Stimulated activated CD4-positive, alpha-beta T cell treated with anti-CD3 and anti-CD28 coated beads, TNF-alpha, amount 100 ng/mL, for 4 hours (primary cell): ENCODE data around the gene SDC3.

Source experiments
- DNase-seq, 3 experiments: peaks; one replicate each; pipeline ENCODE4 v3.0.0-alpha.2; 2020; ENCODE audit warnings: low read depth in 3 of 3

SDC3 gene

DNA sequence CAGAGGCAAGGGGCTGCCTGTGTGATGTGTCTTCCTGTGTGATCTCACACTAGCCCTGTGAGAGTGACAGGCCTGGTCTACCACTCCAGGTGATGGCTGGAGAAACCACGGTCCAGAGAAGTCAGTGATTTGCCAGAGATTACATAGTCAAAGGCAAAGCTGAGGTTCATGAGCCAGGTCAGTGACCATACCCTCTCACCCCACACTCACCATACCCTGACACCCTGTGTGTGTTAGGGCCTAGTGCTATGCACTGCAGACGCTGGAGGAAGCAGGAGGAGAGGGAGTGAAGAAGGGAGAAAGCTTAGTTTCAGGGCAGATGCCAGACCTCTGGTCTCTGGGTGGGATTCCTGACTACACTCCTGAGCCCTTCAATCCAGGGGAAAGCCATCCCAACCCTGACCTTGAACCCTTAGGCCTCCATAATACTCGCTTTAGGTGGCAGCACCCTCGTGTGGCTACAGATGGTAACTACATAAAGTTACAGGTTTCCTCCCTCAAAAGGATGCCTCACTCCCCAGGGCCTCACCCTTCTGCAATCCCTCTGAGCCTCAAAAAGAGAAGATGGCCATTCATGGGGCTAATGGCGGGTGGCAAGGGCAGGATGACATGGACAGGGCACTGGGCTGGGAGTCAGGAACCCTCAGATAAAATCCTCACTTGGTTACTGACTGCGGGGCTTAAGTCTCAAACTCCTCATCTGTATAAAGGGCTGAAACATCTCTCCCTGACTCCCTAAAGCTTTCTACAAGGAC is 20.8 kb upstream of the SDC3 start:
- no peak for DNase-seq

DNA sequence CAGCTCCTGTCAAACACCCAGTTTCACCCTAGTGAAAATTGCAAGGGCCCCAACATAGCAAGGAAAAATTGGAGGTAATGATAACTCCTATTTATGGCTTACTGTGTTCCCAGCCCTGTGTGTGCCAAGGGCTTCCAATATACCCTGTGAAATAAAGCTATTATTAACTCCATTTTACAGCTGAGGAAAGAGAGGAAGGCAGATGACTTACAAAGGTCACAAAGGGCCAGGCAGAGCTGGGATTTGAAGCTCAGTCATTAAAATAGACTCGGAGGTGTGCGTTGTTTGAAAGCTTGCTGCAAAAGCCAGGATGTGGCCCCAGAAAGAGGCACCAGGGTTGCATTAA is 20.2 kb upstream of the SDC3 start:
- DNase-seq, result no peak

DNA sequence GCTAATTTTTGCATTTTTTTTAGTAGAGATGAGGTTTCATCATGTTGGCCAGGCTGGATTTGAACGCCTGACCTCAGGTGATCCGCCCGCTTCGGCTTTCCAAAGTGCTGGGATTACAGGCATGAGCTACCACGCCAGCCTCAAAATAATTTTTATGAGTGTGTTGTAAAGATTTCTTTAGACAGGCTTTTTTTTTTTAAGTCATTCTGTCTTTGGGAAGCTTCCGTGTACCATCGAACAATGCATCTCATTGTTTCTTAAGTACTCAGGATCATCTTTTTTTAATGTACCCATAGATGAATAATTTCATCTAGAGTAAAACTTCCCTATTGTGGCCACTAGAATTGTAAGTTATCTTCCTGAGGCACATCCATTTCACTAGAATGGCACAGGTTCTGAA is 19.6 kb upstream of the SDC3 start:
- DNase-seq, result no peak

DNA sequence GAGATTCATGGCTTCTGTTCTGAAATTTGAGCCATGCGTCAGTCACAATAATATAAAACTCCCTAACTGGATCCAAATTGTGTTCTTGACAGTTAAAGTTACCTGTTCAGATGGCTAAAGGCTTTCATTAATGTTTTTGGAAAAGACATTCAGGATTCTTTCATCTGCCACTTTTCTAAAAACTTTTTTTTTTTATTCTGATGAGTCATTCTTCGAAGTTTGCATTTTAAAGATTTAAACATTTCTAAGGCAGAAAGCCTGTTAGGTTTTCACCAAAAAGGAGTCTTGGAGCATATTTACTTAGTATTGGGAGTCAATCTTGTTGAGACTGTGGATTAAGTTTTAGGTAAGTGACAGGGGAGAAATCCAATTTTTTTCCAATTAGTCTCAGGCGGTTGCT is 18.9 kb upstream of the SDC3 start:
- DNase-seq, result no peak

DNA sequence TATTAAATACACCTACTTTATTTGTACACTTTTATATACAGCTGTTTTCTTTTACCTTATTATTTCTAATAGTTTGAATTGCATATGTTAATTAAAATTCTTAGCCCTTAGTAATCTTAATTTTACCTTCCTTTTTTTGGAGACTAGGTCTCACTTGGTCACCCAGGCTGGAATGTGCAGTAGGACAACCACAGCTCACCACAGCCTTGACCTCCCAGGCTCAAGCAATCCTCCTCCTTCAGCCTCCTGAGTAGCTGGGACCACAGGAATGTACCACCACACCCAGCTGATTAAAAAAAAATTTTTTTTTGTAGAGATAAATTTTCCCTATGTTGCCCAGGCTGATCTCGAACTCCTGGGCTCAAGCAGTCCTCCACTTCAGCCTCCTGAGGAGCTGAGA is 15.0 kb upstream of the SDC3 start:
- no peak for DNase-seq

- DNase-seq, result no peak
These were observed 12.3 kb upstream of the SDC3 start for GRCh38 chr1:30920827-30921226.

GRCh38 chr1:30919025-30919881 is 10.7 kb upstream of the SDC3 start:
- DNase-seq, result no peak

DNA sequence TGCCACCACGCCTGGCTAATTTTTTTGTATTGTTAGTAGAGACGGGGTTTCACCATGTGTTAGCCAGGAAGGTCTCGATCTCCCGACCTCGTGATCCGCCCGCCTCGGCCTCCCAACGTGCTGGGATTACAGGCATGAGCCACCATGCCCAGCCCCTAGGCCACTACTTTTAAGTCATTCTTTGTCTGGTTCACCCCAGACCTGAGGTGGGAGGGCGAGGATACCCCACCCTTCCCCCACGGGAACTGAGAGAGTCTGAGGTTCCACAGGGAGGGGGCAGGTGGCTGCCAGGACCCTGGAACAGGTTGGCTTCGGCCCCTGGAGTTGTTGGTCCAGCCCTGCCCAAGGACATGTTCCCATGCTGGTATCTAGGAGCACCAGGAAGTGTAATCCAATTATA is 7.7 kb upstream of the SDC3 start:
- DNase-seq, result no peak

GRCh38 chr1:30915491-30916230 is 7.1 kb upstream of the SDC3 start:
- no peak for DNase-seq

GRCh38 chr1:30914931-30915330 is 6.4 kb upstream of the SDC3 start:
- no peak for DNase-seq

DNA sequence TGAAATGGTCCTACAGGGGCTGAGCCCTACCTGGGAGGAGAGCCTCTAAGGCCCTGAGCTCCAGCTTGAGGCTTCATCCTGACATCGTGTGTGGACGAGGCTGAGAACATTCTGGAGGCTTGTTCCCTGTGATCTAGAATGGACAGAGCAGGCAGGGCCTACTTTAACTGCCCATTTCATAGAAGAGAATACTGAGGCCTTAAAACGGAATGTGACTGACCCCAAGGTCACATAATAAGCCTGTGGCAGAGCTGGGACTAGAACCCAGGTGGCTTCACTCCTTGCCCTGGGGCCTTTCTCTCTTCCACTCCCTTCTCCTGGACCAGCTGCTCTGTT is 6.0 kb upstream of the SDC3 start:
- no peak for DNase-seq

DNA sequence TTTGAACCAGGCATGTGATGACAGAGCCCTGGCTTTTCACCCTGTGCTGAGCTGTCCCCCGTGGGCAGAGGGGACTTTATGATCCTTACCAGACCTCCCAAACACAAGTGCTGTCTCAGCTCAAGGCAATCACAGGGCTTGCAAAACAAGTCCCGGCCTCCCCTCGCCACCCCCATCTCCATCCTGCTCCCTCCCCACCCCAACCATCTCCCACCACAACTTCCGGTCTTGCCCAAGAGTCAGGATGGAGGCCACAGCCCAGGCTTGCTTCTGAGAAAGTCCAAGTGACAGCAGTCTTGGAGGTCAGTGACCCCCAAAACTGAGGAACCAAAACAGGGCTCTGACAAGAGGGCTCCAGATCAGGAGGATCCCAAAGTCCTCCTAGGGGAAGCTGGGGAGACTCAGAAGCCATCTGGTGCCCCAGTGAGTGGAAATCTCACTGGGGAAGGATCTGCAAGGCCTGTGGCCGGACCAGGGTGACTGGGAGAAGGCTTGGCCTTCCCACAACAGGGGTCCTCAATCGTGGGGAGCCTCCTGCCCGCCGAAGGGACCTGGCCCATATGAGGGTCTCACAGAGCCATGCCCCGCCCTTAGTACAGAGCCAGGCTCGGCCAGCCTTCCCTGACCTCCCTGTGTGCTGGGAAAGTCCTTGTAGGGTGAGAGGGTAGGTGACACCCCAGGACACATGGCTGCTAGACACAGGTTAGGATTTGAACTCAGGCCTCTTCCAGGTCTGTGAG is 4.5 kb upstream of the SDC3 start:
- DNase-seq, result no peak

GRCh38 chr1:30912224-30912623 is 3.7 kb upstream of the SDC3 start:
- no peak for DNase-seq

DNA sequence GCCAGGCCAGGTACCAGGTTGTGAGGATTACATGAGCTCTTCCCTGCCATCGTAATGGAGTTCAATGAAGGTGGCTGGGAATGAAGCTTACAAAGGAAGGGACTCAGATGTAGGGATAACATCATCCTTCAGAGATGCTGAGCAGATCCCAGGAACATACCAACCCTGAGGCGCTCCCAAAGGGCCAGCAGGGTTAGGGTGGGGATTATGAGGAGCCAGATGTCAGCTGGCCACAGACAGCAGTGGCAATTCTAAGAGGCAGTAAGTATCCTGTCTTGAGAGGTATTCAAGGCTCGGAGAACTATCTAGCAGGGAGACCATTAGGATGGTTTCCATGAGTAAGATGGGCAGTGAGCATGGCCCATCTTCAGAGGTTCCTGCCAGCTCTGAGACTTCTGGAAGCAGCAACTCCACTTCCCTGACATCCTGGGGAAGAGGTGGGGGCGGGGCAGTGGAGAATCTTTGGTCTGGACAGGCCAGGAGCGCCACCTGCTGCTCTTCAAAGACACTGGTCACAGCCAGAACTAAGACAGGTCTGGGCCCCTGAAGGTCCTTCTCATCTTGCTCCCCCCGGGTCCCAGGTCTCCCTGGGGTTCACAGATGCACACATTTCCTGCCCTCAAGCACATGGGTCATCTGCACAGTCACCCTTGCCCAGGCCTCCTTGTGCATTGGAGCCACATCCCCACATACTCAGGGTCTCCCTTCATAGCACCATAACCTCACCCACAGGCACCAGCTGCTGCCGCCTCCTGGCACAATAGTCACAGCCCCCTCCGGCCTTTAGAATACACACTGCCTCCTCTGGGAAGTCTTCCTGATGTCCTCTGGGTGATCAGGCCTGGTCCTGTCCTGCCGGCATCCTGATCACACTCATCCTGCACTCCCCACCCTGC is 2.7 kb upstream of the SDC3 start:
- peak in 1 of 3 experiments; percentile 15 for DNase-seq

GRCh38 chr1:30909365-30910068 is 959 bp upstream of the SDC3 start:
- DNase-seq, result no peak

DNA sequence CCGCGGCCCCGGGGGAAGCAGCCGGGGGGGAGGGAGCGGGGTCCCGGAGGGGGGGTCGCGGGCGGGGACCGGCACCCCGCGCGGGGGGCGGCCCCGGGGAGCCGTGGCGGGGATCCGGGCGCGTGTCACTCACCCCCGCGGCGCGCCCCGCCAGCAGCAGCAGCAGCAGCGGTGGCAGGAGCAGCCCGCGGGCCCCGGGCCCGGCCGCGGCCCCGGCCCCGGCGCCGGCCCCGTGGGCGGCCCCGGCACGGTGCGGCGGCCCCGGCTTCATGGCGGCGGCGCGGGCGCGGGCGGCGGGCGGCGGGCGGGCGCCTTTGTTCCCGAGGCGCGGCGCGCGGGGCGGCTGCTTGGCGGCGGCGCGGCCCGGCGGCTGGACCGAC is 252 bp downstream of the SDC3 start:
- no peak for DNase-seq

DNA sequence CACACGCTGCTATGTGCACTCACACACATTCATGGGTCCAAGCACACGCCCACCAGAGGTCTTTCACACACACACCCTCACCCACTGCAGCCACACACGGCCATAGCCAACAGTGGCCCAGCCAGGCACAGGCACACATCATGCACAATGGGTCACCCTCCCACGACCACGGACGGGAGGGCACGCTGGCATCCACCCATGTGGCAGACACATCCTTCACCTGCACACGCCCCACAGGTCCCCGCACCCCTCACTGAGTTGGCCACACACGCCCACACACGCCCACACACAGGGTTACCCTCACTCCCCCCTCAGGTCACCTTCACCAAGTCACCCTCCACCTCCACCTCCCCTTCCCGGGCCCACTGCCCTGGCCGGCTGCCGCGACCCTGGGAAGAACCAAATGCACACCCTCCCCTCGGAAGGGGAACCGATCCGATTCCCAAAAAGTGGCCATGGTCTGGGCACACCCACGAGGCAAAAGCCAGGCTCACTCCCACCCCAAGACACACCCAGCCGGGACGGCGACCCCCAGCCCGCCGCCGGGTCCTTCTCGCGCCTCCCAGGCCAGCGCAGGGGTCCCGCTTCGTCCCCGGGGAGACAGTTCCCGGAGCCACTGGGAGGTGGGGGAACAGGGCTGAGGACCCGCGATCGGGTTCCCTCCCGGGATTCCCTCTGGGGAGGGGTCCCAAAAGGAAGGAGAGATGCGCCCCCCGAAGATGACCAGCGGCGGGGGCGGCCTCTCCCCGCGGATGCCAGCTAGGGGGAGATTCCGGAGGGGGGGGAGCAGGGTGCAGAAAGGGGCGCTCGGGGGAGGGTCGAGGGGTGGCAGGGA is 860 bp downstream of the SDC3 start:
- DNase-seq, result no peak

DNA sequence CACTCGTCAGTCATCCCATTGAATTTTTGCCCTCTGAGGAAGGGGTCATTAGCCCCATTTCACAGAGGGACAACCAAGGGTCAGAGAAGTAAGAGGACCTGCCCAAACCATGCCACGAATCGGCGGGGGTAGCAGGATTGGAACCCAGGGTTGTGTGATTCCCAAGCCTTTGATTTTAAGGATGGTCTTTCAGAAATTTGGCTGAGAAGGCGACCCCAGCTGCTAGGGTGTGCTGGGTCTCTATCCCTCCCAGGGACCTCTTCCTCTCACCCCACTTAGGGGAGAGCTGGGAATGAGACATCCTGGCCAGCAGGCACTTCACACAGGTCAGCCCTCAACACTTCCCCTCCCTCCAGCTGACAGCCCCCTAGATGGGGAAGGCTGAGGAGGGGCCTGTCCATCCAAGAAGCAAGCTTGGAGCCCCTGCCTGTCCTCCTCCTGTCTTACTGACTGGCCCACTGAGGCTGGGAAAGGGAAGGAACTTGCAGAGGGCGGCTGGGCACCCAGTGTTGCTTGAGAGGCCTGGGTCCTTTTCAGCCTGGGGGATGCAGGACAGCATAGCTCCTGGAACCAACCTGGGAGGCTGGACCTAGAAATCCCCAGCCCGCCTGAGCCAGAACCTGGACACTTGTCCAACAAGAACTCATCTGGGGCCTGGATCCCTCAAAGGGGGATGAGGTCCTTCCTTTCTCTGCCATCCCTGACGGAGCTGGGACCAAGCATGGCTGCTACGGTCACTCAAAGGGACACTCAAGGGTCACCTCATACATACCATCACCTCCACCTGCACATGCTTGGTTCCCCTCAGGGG is 1.7 kb downstream of the SDC3 start:
- no peak for DNase-seq
